Measurements from ENCODE around the gene FAM168B.

FAM168B gene

GRCh38 chr2:131058214-131058843 lies 34.9 kb downstream of the FAM168B start:
- no peak for DNase-seq (ENCODE audit: low read depth, low spot score)
- no peak overlapping the region for H3K4me3 ChIP-seq (ENCODE audit: low read length)

- H3K4me3 ChIP-seq (ENCODE audit: low read length) = no peak overlapping the region
- DNase-seq (ENCODE audit: low read depth, low spot score) = no peak
Observed at GRCh38 chr2:131056932-131057287, 36.4 kb downstream of the FAM168B start.

- H3K4me3 ChIP-seq (ENCODE audit: low read length) = no peak overlapping the region
- no peak for DNase-seq (ENCODE audit: low read depth, low spot score)
Observed at GRCh38 chr2:131056204-131056931, 36.9 kb downstream of the FAM168B start.

- no peak overlapping the region for H3K4me3 ChIP-seq (ENCODE audit: low read length)
- DNase-seq (ENCODE audit: low read depth, low spot score) = no peak
Observed at GRCh38 chr2:131055169-131056065, 37.8 kb downstream of the FAM168B start.

GRCh38 chr2:131054488-131054887 lies 38.8 kb downstream of the FAM168B start:
- no peak overlapping the region for H3K4me3 ChIP-seq (ENCODE audit: low read length)
- DNase-seq (ENCODE audit: low read depth, low spot score) = no peak

- DNase-seq (ENCODE audit: low read depth, low spot score) = no peak
- no peak overlapping the region for H3K4me3 ChIP-seq (ENCODE audit: low read length)
Observed at GRCh38 chr2:131052741-131053263, 40.5 kb downstream of the FAM168B start.

- H3K4me3 ChIP-seq (ENCODE audit: low read length) = no peak overlapping the region
- no peak for DNase-seq (ENCODE audit: low read depth, low spot score)
Observed at GRCh38 chr2:131050896-131051295, 42.4 kb downstream of the FAM168B start.

- H3K4me3 ChIP-seq (ENCODE audit: low read length) = no peak overlapping the region
- no peak for DNase-seq (ENCODE audit: low read depth, low spot score)
Observed at GRCh38 chr2:131049150-131049718, 44.0 kb downstream of the FAM168B start.

GRCh38 chr2:131048641-131049040 lies 44.6 kb downstream of the FAM168B start:
- no peak overlapping the region for H3K4me3 ChIP-seq (ENCODE audit: low read length)
- no peak for DNase-seq (ENCODE audit: low read depth, low spot score)

- DNase-seq (ENCODE audit: low read depth, low spot score) = no peak
- no peak overlapping the region for H3K4me3 ChIP-seq (ENCODE audit: low read length)
Observed at GRCh38 chr2:131047920-131048560, 45.2 kb downstream of the FAM168B start.

- no peak for DNase-seq (ENCODE audit: low read depth, low spot score)
- H3K4me3 ChIP-seq (ENCODE audit: low read length) = no peak overlapping the region
Observed at GRCh38 chr2:131046918-131047652, 46.2 kb downstream of the FAM168B start.

GRCh38 chr2:131046028-131046917 lies 47.0 kb downstream of the FAM168B start:
- no peak for DNase-seq (ENCODE audit: low read depth, low spot score)
- no peak overlapping the region for H3K4me3 ChIP-seq (ENCODE audit: low read length)

- no peak overlapping the region for H3K4me3 ChIP-seq (ENCODE audit: low read length)
- DNase-seq (ENCODE audit: low read depth, low spot score) = no peak
Observed at GRCh38 chr2:131045286-131046027, 47.8 kb downstream of the FAM168B start.

- no peak overlapping the region for H3K4me3 ChIP-seq (ENCODE audit: low read length)
- DNase-seq (ENCODE audit: low read depth, low spot score) = no peak
Observed at GRCh38 chr2:131044757-131045150, 48.5 kb downstream of the FAM168B start.

GRCh38 chr2:131044075-131044756 lies 49.0 kb downstream of the FAM168B start:
- no peak overlapping the region for H3K4me3 ChIP-seq (ENCODE audit: low read length)
- DNase-seq (ENCODE audit: low read depth, low spot score) = no peak
